ENCODE measurements around the gene PCYT1A.

The PCYT1A gene

DNA sequence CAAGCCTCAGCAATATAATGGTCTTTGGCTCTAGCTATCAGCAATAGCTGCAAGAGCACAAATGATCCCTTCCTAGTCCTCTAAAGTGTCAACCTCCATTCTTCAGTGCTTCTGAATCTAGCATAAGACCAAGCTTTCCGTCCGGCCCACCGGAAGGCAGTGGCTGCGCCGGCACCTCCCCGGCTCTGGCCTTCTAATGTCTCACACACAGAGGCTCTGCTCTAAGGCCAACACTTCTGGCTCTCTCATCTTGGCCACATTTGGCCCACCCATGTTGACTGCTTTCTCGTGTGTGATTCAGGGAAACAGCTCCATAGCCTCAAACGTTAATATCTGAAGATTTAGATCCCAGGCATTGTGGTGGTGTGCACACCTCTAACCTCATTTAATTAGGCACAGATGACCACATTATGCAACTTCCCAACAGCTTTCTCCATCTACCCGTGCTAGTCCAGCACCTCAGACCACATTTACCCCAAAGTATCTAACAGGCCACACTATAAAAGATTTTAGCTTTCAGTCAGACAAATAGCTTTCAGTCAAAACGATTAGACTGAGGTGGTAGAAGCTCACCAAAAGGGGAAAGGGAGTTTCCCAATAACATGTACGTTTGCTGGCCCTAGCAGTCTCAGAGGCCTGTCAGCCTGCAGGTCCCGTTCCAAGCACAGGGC lies 51.9 kb downstream of the PCYT1A start:
- no peak for DNase-seq

DNA sequence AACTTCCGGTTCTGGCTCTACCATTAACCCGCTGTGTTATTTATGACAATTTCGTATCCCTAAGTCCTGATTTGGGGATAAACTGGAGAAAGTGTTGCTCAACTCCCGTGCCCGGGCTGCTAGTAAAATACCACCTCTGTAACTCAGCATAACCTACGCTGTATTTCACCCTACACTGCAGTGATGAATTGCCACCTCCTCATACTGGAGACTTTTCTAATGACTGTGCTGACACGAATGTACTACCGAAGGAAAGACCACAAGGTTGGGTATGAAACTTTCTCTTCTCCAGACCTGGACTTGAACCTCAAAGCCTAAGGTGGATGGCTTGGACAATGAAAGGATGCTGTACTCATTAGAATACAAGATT lies 54.7 kb downstream of the PCYT1A start:
- no peak for DNase-seq

DNA sequence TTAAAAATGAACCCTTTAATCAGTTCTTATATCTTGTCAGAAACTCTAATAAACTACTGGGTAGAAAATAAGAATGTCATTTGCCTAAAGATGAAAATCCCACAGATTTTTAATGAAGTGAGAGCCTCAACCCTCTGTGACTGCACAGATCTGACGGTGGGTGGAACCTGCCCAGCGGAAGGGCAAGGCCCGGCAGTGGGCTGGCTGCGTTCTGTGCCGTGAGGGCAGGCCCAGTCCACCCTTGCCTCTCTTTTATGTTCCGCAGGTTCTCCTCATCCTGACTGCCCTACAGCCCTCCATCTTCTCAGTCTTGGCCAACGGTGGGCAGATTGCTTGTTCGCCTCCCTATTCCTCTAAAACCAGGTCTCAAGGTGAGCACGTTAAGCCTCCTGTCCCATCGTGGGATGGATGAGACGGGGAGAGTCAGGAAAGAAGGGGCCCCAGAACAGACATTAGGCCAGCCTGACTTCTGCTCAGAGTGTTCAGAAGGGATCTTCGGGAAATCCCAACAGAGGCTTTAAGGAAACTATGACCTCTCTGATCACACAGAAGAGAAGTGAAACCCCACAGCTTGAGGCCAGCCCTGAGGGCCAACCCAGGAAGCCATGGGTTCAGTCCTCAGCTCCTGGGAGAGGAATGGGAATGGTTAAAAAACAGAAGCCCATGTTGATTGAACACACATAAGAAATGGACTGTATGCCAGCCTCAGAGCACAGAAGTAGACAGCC lies 55.2 kb downstream of the PCYT1A start:
- DNase-seq: no peak

DNA sequence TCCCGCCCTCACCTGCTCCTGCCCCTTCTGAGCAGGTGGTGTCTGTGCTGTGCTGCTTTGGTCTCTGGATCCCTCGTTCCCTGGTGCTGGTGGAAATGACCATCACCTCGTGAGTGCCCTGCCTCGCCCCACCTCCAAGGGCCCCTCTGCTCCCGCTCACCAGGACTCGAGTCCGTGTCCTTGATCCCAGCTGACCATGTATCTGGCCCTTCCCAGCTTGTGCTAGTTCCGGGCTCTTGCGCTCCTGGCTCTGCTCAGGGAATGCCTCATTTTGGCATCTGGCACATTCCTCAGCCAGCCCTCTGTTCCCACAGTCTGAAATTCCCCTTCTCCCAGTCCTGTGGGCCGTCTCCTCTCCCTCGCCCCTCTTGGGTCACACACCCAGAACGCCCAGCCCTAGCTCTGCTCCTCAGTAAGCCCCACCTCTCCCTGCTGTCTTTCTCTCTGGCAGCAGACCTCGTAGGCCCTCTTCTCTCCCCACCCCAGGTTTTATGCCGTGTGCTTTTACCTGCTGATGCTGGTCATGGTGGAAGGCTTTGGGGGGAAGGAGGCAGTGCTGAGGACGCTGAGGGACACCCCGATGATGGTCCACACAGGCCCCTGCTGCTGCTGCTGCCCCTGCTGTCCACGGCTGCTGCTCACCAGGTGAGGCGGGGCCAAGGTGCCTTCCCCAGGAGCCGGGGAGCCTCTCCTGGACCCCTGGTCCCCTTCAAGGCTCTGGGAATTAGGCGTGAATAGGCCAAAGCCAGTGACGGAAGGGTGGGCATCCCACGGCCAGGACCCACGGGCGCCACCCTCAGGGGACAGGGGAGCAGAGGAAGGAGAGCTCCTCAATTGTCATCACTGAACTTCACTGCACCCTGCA lies 59.7 kb downstream of the PCYT1A start:
- DNase-seq: no peak

DNA sequence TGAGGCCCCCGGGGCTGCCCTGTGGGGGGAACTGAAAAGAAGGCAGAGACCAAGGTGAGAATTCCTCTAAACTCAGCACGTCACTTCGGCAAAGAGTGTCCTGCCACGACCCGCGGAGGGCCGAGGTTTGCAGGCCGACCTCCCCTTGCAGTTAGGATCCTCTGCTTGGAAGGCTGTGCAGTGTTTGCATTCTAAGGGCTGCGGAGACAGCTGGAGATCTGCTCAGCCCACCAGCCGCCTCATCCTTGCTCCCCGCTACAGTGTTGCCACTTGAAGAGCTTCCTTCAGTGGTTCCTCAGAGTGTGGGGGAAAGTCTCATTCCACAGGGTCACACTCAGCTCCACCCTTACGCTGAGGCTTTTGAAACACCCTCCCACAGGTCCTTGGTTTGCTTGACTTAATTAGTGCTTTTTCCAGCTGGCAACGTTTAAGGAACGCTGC lies 60.4 kb downstream of the PCYT1A start:
- DNase-seq: no peak

DNA sequence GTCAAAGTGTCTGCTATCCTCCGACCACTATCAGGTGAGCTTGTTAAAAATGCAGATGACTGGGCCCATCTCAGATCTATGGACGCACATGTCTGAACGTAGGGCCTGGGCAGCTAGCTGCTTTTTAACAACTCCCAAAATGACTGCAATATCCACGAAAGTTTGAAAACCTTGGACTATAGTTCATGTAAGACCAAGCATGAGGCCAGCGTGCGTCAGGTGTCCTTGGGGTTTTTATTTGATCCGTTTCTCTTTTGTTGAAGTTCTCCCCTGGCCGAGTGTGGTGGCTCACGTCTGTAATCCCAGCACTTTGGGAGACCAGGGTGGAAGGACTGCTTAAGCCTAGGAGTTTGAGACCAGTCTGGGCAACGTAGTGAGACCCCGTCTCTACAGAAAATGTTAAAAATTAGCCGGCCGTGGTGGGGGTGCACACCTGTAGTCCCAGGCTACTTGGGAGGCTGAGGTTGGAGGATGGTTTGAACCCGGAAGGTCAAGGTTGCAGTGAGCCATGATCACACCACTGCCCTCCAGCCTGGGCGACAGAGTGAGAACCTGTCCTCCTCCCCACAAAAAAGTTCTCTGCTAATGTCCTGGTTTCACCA lies 61.7 kb downstream of the PCYT1A start:
- no peak for DNase-seq

DNA sequence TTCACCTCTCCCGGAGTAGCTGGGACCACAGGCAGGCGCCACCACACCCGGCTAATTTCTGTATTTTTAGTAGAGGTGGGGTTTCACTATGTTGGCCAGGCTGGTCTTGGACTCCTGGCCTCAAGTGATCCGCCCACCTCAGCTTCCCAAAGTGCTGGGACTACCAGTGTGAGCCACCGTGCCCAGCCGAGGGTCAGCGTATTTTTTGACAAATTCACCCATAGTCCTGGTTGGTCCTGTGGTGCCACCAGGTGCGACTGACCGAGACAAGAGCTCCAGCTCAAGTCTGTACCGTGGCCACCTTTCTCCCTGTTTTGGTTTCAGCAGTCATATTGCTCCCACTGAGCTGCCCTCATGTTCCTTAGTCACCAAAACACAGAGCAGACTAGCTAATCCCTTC lies 62.4 kb downstream of the PCYT1A start:
- no peak for DNase-seq

DNA sequence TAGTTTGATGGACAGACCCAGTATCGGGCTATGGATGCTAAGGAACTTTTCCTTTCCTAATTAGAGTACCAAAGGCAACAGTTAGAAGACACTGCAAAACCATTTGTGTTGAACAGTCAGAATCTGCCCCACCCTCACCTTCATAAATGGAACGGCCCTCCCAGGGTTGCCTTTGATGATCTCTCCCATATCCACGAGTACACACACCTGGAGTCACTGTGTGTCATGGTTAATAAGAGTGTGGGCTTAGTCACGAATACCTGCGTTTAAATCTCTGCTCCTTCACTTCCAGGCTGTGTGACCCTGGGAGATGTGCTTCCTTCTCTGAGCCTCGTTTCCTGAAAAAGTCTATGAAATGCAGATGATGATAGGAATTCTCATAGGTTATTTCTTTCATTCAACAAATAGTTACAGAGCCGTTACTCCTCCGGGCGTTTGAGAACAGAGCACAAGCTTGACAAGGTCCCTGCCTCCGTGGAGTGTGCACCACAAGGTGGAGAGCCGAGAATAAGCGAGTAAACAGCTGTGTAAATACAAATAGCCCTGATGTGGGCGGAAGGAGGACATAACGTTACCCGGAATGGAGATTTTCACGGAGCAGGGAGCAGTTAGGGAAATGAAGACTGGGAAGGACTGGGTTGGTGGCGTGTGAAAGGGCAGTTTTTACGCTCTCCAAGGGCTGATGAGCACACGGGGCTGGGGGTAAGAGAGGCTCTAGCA lies 64.5 kb downstream of the PCYT1A start:
- no peak for DNase-seq

DNA sequence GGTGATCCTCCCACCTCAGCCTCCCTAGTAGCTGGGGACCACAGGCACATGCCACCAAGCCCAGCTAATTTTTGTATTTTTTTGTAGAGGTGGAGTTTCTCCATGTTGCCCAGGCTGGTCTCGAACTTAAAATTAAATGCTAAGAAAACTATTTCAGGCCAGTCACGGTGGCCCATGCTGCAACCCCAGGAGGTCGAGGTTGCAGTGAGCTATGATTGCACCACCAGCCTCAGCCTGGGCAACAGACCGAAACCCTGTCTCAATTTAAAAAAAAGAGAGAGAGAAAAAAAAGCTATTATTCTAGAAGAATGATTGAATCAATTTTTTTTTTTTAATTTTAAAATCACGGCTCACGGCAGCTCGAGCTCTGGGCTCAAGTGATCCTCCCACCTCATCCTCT lies 66.5 kb downstream of the PCYT1A start:
- no peak for DNase-seq

DNA sequence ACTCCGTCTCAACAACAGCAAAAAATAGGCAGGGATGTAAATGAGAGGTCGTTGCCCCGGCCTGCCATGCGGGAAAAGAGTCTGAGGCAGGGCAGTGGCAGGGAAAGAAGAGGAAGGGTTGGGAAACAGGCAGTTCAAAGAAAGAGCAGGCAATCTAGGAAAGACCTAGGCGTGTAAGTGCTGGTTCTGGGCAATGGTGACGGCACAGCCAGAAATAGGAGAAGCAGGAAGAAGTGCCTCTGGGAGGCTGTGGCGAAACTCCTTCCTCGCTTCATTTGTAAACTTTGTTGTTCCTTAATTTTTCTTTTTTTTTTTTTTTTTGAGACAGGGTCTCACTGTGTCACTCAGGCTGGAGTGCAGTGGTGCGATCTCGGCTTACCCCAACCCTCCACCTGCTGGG lies 66.9 kb downstream of the PCYT1A start:
- no peak for DNase-seq

DNA sequence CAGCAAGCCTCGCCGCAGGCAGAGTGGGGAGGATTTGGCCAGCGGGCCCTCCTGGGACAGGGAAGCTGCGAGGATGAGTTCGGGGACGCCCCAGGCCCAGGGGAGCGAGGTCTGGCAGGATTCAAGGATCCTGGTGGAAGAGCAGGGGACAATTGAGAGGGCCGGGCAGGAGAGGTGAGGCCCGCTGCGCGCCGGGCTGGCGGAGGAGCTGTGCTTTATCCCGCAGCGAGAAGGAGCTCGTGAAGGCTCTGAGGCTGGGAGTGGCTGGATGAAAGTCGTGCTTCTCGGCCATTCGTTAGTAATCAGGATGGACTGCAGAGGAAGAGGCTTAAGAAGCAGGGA lies 67.6 kb downstream of the PCYT1A start:
- no peak for DNase-seq

DNA sequence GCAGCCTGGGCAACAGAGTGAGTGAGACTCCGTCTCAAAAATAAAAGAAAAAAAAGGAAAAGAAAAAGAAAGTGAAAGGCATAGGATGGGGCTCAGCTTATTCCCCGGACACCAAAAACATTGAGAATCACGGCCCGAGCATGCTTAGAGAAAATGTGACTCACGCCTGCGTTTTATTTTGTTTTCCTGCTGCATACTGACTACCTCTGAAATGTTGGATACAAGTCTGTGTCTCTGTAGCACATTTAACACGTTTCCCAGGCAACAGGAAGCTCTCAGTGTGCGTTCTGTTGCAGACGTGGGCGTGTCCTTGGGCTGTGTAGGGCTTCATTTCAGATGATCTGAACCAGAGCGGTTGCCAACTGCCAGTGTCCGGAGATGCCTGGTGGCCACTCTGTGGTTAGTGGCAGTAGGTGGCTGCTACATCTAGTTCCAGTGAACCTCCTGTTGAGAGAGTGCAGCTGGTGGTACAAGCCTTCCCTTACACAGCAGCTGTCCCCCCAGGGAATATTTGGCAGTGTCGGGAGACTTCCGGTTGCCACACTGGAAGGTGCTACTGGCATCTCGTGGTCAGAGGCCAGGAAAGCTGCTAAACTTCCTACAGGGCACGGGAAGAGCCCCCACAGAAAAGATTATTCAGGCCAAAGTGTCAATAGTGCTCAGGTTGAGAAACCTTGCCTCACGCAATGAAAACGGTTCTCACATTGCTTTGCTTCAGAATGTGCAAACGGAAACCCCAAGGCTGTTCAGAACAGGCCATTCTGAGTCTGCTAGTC lies 68.1 kb downstream of the PCYT1A start:
- peak; percentile 83 for DNase-seq

DNA sequence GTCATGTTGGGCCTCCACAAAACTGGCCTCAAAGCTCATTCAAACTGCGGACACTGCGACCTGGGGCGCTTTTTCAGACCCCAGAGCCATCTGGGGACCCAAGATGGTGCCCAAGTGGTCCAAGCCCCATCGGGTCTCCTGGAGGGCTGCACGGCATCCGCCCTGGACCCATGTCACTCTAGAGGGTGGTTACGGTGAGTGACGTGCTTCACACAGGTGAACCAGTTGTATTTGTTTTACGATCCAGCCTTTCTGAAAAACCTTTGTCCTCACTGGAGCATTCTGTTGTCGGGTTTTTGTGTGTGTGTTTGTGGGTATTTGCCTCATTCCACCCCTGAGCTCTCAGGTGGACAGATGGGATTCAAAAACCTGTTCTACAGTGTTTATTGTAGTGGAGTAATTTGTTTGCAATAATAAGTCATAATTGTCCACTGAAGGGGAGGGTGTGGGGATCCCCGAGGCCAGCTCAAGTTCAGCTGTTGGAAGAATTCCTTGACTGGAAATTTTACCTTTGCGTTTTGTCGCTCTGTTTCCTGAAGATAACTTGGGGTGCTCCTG lies 69.3 kb downstream of the PCYT1A start:
- no peak for DNase-seq

DNA sequence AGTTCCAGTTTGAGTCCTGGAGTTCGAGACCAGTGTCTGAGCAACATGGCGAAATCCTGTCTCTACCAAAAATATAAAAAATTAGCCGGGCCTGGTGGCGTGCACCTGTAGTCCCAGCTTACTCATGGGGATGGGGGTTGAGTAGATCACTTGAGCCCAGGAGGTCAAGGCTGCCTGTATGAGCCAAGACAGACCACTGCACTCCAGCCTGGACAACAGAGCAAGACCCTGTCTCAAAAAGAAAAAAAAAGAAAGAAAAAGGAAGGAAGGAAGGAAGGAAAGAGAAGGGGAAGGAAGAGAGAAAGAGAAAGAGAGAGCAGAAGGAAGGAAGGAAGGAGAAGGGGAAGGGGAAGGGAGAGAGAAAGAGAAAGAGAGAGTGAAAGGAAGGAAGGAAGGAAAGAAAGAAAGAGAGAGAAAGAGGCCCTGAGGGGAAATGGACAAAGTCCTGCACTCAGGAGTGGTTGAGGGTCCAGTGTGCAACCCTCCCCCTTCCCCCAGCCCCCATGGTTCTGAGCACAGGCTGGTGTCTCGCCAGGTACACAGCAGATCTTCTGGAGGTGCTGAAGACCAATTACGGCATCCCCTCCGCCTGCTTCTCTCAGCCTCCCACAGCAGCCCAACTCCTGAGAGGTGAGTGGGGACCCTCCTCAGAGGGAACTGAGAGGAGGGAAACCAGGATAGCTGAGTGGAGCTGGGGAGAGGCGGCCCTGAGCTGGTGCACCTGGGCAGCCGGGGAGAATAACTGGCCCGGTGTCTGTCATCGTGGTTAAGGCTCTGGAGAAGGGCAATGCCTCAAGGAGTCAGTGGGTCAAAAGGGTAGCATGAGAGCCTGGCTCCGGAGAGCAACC lies 70.0 kb downstream of the PCYT1A start:
- DNase-seq: no peak

DNA sequence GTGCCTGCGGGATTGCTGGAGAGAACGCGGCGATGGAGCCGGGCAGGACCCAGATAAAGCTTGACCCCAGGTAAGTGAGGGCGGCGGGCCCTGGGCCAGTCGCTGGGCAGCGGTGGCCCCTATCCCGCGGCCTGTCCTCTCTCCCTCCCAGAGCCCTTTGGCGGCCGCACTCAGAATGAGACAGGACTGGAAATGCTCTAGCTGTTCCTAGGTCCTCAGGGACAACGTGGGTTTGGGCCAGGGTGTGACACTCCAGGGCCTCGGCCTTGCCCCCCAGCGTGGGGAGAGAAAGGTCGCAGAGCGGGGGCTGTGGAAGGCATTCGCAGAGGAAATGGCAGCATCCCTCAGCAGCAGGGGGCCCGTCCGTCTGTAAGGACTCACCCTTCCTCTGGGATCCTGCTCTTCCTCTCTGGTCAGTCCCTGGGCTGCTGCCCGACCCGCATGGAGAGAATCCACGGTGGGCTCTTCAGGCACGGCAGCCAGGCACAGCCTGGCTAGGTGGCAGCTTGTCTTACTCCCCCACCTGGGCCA lies 70.8 kb downstream of the PCYT1A start:
- no peak for DNase-seq

DNA sequence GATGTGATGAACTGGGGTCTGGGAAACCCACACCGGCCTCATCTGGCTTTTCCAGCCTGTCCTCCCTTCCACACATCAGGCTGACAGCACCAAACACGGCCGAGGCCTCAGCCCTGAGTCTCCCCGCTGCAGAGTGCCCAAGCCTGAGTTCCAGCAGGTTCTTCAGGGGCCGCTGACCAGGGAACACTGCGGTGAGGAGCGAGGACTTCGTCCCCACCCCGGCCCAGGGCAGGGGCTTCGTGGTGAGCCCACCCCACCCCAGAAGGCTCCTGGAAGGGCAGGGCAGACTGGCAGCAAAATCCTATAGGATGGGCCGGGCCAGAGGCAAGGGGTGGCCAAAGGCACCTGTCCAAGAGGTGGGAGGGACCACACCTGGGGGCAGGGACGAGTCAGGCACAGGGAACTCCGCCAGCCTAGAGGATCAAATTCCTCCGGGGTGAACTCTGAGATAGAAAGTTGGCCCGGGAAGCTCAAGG lies 71.4 kb downstream of the PCYT1A start, which contains the start of gene SLC51A:
Gene SLC51A (plus strand): TSS at position 446 of the 476 bp plus-strand sequence. CDS start 179 bp downstream, outside the sequence.
- DNase-seq: no peak

DNA sequence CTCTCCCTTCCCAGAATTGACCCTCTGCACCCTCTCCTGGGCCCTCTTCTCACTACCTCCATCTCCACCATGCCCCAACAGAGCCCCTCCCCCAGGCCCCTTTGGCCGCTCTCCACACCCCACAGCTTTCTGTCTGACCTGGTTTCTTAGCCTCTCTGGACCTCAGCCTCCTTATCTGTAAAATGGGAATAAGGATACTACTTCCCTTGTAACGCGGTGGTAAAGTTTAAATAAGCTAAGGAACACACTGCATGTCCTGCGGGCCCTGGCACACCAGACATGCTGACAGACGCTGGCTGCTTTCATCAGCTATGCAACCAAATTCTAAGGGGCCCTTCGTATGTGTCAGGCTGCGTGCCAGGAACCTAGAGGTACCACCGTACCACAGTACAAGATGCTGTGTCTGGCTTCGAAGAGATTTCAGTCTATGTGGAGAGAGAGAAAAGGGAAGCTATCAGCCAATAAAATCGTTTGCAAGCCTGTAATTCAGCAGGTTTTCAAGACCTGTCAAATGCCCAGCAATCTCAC lies 72.0 kb downstream of the PCYT1A start:
- DNase-seq: no peak

DNA sequence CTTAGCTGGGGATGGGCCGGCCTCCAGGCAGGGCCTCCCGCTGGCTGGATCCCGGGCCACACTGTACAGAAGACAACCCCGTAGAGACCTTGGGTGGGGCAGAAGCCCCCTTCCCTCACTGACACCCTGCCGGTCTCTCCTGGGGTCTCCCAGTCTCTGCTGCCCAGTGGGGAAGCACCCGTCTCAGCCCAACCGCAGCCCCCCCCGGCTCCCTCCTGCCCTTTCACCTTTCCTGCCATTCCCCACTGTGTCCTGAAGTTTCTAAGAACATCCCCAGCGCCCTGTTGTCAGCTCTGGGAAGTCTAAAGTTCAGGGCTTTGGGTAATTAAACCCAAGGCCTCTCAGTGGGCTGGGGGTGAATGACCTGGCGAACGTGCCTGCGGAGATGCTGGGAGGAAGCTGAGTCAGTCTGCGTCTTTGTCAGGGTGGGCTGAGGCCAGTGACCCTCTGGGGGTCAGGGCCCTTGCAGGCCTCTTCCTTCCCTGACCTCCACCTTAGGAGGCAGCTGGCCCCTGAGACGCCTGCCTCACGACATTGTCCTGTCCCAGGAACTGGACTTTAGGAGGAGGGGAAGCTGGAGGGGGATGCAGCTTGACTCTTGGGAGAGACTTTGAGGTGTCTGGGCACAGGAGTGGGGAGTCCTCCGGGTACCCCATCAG lies 72.6 kb downstream of the PCYT1A start:
- DNase-seq: no peak

All from NCI-H1436 (cell line).